ENCODE data around the gene PDE6C.

PDE6C gene

DNA sequence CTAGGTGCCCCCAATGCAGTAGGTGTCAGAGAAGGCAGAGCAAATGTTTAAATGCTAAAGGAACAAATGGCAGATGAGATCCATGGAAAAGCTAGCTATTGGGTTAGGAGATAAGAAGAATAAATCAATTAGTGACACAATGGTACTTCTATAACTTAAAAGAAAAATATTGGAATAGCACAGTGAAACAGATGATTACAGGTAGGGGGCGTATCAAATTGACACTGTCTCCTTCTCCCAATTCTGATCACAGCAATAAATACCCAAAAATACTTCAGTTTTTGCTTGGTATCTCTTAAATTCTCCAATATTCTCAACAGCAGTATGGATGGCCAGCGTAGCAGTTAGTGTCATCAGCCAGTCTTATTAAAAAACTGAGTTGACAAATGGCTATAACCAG, 84.9 kb downstream of the PDE6C start:
- no peak overlapping the region for H3K4me3 ChIP-seq (ENCODE audit: low read depth, low read length)
- TF ChIP-seq, protein P1, sequence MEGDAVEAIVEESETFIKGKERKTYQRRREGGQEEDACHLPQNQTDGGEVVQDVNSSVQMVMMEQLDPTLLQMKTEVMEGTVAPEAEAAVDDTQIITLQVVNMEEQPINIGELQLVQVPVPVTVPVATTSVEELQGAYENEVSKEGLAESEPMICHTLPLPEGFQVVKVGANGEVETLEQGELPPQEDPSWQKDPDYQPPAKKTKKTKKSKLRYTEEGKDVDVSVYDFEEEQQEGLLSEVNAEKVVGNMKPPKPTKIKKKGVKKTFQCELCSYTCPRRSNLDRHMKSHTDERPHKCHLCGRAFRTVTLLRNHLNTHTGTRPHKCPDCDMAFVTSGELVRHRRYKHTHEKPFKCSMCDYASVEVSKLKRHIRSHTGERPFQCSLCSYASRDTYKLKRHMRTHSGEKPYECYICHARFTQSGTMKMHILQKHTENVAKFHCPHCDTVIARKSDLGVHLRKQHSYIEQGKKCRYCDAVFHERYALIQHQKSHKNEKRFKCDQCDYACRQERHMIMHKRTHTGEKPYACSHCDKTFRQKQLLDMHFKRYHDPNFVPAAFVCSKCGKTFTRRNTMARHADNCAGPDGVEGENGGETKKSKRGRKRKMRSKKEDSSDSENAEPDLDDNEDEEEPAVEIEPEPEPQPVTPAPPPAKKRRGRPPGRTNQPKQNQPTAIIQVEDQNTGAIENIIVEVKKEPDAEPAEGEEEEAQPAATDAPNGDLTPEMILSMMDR (IDR thresholded peaks at IDR 0.05; ENCODE audit: low read depth, low read length, missing control alignments), result peak; percentile 19
- DNase-seq (ENCODE audit: low read depth), result no peak

DNA sequence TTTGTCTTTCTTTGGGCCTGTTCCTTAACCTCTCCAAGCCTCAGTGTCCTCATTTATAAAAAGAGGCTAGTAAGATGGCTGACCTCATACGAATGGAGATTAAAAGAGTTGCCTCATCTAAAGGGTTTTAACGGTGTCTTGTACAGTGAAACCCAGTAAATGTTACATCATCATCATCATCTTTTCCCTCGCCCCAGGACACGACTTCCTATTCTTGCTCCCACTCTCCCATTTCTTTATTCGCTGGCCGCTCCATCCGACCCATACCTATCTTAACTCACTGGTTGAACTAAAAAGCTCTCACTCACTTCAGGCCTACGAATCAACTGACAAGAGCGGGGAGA, 89.5 kb downstream of the PDE6C start:
- H3K4me3 ChIP-seq (ENCODE audit: low read depth, low read length), result peak overlapping the region; percentile 97
- TF ChIP-seq, protein P1 (IDR thresholded peaks at IDR 0.05; ENCODE audit: low read depth, low read length, missing control alignments), result no peak
- no peak for DNase-seq (ENCODE audit: low read depth)

DNA sequence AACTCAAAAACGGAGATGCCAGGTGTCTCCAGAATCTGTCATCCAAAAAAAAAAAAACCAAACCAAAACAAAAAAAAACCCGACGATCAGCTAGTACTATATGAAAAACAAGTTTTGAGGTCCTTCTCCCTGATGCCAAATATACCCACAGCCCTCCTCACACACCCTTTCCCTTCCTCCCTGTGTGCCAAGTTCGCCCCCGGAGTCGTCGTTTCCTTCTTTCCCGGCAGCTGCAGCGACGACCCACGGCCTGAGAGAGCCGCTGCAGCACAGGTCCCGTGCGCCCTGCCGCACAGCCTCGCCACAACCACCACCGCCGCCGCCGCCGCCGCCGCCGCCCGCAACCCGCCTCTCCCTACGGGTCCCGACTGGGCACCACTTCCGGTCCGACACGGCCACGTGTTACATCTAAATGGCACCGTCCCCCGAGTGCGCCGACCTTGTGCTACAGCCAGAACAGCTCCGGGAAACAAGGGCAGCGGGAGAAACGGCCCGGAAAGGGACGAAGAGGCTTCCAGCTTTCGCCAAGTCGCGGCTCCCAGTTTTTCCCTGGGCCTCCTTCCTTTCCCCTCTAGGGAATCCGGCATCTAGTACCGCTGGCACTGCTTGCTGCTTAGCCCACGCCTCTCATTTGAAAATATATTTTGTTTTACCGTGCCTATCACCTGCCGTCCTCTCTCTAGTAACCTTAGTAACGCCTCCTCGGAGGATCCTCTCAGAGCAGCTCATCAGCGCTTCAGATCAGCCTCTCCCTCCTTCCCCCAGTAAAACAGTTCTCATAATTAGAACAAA, 90.1 kb downstream of the PDE6C start, which contains the start of gene FRA10AC1:
Gene FRA10AC1 (minus strand): TSS at position 383 of the 792 bp plus-strand sequence. CDS start 2,486 bp downstream, outside the sequence.
- TF ChIP-seq, protein P1 (IDR thresholded peaks at IDR 0.05; ENCODE audit: low read depth, low read length, missing control alignments), result peak; percentile 51
- peak; percentile 83 for DNase-seq (ENCODE audit: low read depth)

DNA sequence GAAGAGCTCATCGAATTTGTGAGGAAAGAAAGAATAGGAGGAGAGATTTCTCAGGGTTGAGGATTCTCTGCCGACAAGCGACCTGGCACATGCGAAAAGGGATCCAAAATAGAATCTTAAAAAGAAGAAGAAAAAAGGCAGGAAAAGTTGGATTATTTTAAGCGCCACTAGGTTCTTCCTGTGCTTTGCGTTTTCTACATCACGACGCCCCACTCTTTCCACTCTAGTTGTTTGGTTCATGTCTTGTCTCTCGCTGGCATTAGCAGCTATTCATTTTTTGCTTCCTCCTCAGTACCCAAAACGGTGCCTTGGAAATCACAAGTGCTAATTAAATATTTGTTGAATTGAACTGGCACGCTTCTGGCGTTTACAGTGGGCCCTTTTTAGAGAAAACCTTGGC, 90.7 kb downstream of the PDE6C start:
- H3K4me3 ChIP-seq (ENCODE audit: low read depth, low read length), result peak overlapping the region; percentile 97
- DNase-seq (ENCODE audit: low read depth), result no peak
- TF ChIP-seq, protein P1 (IDR thresholded peaks at IDR 0.05; ENCODE audit: low read depth, low read length, missing control alignments), result no peak

More for the DNA sequence above, 90.1 kb downstream of the PDE6C start, which contains the start of gene FRA10AC1:
- peak within 1 kb of the TSS; percentile 97 for H3K4me3 ChIP-seq (ENCODE audit: low read depth, low read length)

DNA sequence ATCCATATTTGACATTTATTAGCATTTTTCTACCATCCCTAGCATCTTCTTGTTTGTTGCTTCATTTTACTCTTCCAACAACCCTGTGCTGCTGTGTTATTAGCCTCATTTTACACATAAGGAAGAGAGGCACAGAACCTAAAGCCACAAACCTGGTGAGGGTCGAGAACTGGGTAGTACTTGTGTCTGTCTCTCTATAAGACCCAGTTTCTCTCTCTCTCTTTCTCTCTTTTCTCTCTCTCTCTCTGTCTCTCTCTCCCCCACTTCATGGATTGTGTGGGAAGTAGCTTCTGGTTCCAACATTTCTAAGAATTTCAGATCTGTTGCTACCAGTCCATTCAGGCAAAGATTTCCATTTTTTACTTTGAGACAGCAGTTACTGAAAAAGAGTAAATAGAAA, 91.5 kb downstream of the PDE6C start:
- H3K4me3 ChIP-seq (ENCODE audit: low read depth, low read length), result no peak overlapping the region
- no peak for DNase-seq (ENCODE audit: low read depth)
- TF ChIP-seq, protein P1 (IDR thresholded peaks at IDR 0.05; ENCODE audit: low read depth, low read length, missing control alignments), result no peak

DNA sequence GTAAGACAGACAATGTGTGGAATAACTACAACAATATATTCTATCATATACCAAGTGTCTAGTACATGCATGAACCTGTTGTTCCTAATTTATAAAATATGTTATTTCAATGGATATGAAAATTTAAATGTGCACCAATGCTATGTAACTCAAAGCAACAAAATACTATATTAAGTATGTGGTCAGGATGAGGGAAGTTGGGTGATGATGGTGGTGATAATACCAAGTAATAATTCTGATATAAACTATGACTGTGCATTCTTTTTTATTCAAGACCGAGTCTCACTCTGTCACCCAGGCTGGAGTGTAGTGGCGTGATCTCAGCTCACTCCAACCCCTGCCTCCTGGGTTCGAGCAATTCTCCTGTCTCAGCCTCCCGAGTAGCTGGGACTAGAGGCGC, 92.1 kb downstream of the PDE6C start:
- TF ChIP-seq, protein P1 (IDR thresholded peaks at IDR 0.05; ENCODE audit: low read depth, low read length, missing control alignments), result no peak
- DNase-seq (ENCODE audit: low read depth), result no peak
- H3K4me3 ChIP-seq (ENCODE audit: low read depth, low read length), result no peak overlapping the region

DNA sequence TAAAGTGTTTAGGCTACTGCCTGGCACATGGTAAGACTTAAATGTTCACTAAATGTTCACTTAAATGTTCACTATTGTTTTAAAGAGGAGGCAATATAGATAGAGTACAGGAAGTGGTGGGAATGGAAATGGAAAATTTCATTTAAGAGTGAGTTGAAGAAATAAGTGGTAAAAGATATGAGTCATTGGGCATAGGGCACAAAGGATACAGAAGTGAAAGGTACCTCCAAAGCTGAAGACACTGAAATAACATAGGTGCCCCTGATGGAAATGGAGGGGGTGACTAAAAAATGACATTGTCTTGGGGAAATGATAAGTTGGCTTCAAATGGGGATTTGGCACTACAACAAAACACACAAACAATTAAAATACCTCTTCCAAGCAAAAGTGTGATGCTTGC, 95.3 kb downstream of the PDE6C start:
- no peak for DNase-seq (ENCODE audit: low read depth)
- H3K4me3 ChIP-seq (ENCODE audit: low read depth, low read length), result no peak overlapping the region
- TF ChIP-seq, protein P1 (IDR thresholded peaks at IDR 0.05; ENCODE audit: low read depth, low read length, missing control alignments), result no peak

Data from GM12864 (cell line).